Cerebellar cortex (tissue), 1 donor: ENCODE results near the gene RAB44.

Experiments
- DNase-seq: peaks from one replicate; pipeline ENCODE4 v3.0.0-alpha.2; 2015; ENCODE audit warnings: low spot score

Gene RAB44

GRCh38 chr6:36733300-36733699 lies 35.7 kb downstream of the RAB44 start:
- no peak for DNase-seq

- no peak for DNase-seq
Observed at GRCh38 chr6:36734486-36735060, 36.9 kb downstream of the RAB44 start.

GRCh38 chr6:36735110-36736071 lies 37.8 kb downstream of the RAB44 start:
- peak; percentile 72 for DNase-seq

- no peak for DNase-seq
Observed at GRCh38 chr6:36737043-36737785, 39.6 kb downstream of the RAB44 start.

- DNase-seq = no peak
Observed at GRCh38 chr6:36738108-36738507, 40.5 kb downstream of the RAB44 start.

GRCh38 chr6:36739947-36740817 lies 42.6 kb downstream of the RAB44 start:
- no peak for DNase-seq

GRCh38 chr6:36740818-36741179 lies 43.2 kb downstream of the RAB44 start:
- DNase-seq = no peak

GRCh38 chr6:36742146-36742545 lies 44.5 kb downstream of the RAB44 start:
- DNase-seq = no peak

- no peak for DNase-seq
Observed at GRCh38 chr6:36743032-36743431, 45.4 kb downstream of the RAB44 start.

- no peak for DNase-seq
Observed at GRCh38 chr6:36743538-36744303, 46.1 kb downstream of the RAB44 start.

GRCh38 chr6:36744304-36744673 lies 46.7 kb downstream of the RAB44 start:
- no peak for DNase-seq

GRCh38 chr6:36745283-36745682 lies 47.7 kb downstream of the RAB44 start:
- DNase-seq = no peak

GRCh38 chr6:36745836-36746235 lies 48.2 kb downstream of the RAB44 start:
- no peak for DNase-seq

GRCh38 chr6:36746251-36746650 lies 48.6 kb downstream of the RAB44 start:
- DNase-seq = no peak

- no peak for DNase-seq
Observed at GRCh38 chr6:36749829-36750489, 52.3 kb downstream of the RAB44 start.

- no peak for DNase-seq
Observed at GRCh38 chr6:36751091-36751490, 53.5 kb downstream of the RAB44 start.

GRCh38 chr6:36751833-36752186 lies 54.2 kb downstream of the RAB44 start:
- DNase-seq = no peak

GRCh38 chr6:36752187-36752885 lies 54.7 kb downstream of the RAB44 start:
- no peak for DNase-seq

GRCh38 chr6:36752886-36753506 lies 55.4 kb downstream of the RAB44 start:
- DNase-seq = no peak
